ENCODE measurements around the gene PPAN. TPM values are rescaled to one million over a fixed set of nuclear protein-coding genes. Genes with fewer than 3 reads are reported as not detected.

The PPAN gene
- total RNA-seq, 1 experiment from 2014 or later: 63.3 TPM

GRCh38 chr19:10113964-10114650, 7.9 kb downstream of the PPAN start:
- DNase-seq (ENCODE audit: low read depth, low spot score) (no peak), ATAC-seq (peak; percentile 5)
- H3K4me1 ChIP-seq (ENCODE audit: control insufficient read depth, insufficient read depth, low read length): peaks cover 8% of the 10 kb centered on the region
- H3K36me3 ChIP-seq (ENCODE audit: control insufficient read depth, insufficient read depth, low read length): peaks cover 6% of the 10 kb centered on the region
- no TSS peak for BruUV-seq (replicated peaks)
- no peaks in the 10 kb centered on the region for H3K9me3 ChIP-seq (ENCODE audit: control insufficient read depth, insufficient read depth, low read depth, low read length)
- TF ChIP-seq, protein P1, sequence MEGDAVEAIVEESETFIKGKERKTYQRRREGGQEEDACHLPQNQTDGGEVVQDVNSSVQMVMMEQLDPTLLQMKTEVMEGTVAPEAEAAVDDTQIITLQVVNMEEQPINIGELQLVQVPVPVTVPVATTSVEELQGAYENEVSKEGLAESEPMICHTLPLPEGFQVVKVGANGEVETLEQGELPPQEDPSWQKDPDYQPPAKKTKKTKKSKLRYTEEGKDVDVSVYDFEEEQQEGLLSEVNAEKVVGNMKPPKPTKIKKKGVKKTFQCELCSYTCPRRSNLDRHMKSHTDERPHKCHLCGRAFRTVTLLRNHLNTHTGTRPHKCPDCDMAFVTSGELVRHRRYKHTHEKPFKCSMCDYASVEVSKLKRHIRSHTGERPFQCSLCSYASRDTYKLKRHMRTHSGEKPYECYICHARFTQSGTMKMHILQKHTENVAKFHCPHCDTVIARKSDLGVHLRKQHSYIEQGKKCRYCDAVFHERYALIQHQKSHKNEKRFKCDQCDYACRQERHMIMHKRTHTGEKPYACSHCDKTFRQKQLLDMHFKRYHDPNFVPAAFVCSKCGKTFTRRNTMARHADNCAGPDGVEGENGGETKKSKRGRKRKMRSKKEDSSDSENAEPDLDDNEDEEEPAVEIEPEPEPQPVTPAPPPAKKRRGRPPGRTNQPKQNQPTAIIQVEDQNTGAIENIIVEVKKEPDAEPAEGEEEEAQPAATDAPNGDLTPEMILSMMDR (IDR thresholded peaks at IDR 0.05): no peak
- TF ChIP-seq SIN3A (IDR thresholded peaks at IDR 0.05; ENCODE audit: borderline replicate concordance, insufficient read depth, low read depth, low read length) (0 out of 2 replicates have a peak, but pooled peaks have one; percentile 11), TCF7L2 (IDR thresholded peaks at IDR 0.05; ENCODE audit: low read depth, low read length) (no peak), POLR2AphosphoS5 (IDR thresholded peaks at IDR 0.05; ENCODE audit: low read depth, low read length) (no peak), REST (IDR thresholded peaks at IDR 0.05; ENCODE audit: insufficient read depth in 1 of 2, low read depth in 2 of 2, low read length in 1 of 2) (no peak)
- in situ Hi-C loops (cut with HindIII; ENCODE audit: low pct_unique_long_range_greater_than_20kb, low sequenced_read_pairs) (no loop called here), intact Hi-C loops (cut with micrococcal nuclease; ENCODE audit: unreplicated experiment) (no loop called here)
- H3K4me3 ChIP-seq (ENCODE audit: low read depth in 2 of 2, low read length in 2 of 2): no peak overlapping the region
- H3K27ac ChIP-seq (ENCODE audit: low read length): no peak overlapping the region
- ChIA-PET POLR2A (interaction anchor here (0.5 kb wide), 1 partner anchor 254 kb away, joined by 4 read pairs; no protein-coding TSS in a partner anchor), CTCF (interaction anchor here (0.7 kb wide), 1 partner anchor 8 kb away, joined by 3 read pairs; the partner anchor contains the start of gene PPAN)
- no peaks in the 10 kb centered on the region for H3K27me3 ChIP-seq (ENCODE audit: control insufficient read depth, insufficient read depth, low read length)

DNA sequence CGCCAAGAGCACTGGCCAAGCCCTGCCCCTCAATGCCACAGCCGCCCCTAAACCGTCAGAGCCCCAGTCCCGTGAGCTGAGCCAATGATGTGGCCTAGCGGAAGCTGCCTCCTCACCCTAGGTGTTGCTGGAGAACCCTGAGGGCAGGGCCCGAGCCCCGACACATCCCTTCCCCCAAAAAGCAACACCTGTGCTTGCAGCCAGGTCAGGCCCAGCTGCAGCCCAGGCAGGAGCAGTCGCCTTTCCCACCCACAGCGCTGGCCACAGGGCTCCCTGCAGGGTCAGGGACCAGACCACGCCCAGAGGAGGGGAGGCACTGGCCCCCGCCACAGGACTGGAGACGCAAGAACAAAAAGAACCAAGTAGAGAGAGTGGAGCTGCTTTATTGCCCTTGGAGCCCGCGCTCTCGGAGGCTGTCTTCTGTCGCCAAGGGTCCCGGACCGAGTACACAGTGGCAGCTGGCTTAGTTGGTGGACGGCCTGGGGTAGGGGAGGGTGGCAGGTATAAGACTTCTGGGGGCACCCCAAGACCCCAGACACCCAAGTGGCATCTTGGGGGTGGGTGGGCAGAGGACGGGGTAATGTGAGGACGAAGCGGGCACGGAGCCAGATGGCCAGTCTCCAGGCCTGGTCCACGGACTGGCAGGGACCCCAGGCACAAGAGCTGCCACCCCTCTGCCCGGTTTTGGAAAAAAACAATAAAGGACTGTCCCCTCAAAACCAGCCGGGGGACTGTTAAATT, 8.7 kb downstream of the PPAN start:
- Histone ChIP-seq H3K36me3 (ENCODE audit: control insufficient read depth, insufficient read depth, low read length) (peaks cover 3% of the 10 kb centered on the region; the same call in 1 of the 2 replicates), H3K4me3 (ENCODE audit: low read depth in 2 of 2, low read length in 2 of 2) (no peak overlapping the region), H3K27me3 (ENCODE audit: control insufficient read depth, insufficient read depth, low read length) (no peaks in the 10 kb centered on the region), H3K27ac (ENCODE audit: low read length) (no peak overlapping the region), H3K4me1 (ENCODE audit: control insufficient read depth, insufficient read depth, low read length) (peaks cover 8% of the 10 kb centered on the region), H3K9me3 (ENCODE audit: control insufficient read depth, insufficient read depth, low read depth, low read length) (no peaks in the 10 kb centered on the region)
- no TSS peak for BruUV-seq (replicated peaks)
- CTCF ChIA-PET: interaction anchor here (0.7 kb wide), 1 partner anchor 8 kb away, joined by 3 read pairs; the partner anchor contains the start of gene PPAN
- TF ChIP-seq, protein P1 (IDR thresholded peaks at IDR 0.05): no peak
- TF ChIP-seq POLR2AphosphoS5 (IDR thresholded peaks at IDR 0.05; ENCODE audit: low read depth, low read length): 0 out of 2 replicates have a peak, but pooled peaks have one; percentile 20
- POLR2A ChIA-PET: no interaction called here
- no peak for DNase-seq (ENCODE audit: low read depth, low spot score)
- in situ Hi-C loops (cut with HindIII; ENCODE audit: low pct_unique_long_range_greater_than_20kb, low sequenced_read_pairs): no loop called here
- intact Hi-C loops (cut with micrococcal nuclease; ENCODE audit: unreplicated experiment): no loop called here
- peak; percentile 8 for ATAC-seq
